Body of pancreas (tissue), 4 donors: ENCODE results near the gene RBM4B. TPM values are rescaled to one million over a fixed set of nuclear protein-coding genes. Genes with fewer than 3 reads are reported as not detected.

Experiments used
- ATAC-seq: fragments of 150-250 bp; one replicate; pipeline ENCODE4 v1.9.1; 2016
- DNase-seq, 4 donors: peaks; one replicate each; pipeline ENCODE4 v3.0.0-alpha.2; 2019
- H3K27ac ChIP-seq, 4 donors: fragments of 200-600 bp; sonication (generic); 1 replicate in 3 of 4; 2 replicates in 1 of 4; pipeline versions ENCODE4 v1.5.1 to v1.6.1; 2016 to 2019; ENCODE audit warnings: mild to moderate bottlenecking in 1 of 4, mixed read lengths in 1 of 4, moderate library complexity in 1 of 4
- H3K27me3 ChIP-seq, 2 donors: fragments of 200-600 bp; sonication (generic); one replicate each; pipeline ENCODE4 v1.6.0; 2016; ENCODE audit warnings: mild to moderate bottlenecking in 1 of 2
- H3K36me3 ChIP-seq, 2 donors: fragments of 200-600 bp; sonication (generic); replicated peaks in 1 of 2; 2 replicates each; pipeline ENCODE4 v1.5.1; 2016; ENCODE audit warnings: low read depth in 2 of 2; ENCODE audit not compliant: insufficient read depth in 1 of 2
- H3K4me1 ChIP-seq: fragments of 200-600 bp; sonication (generic); one replicate; pipeline ENCODE4 v1.6.0; 2016
- H3K4me3 ChIP-seq, 2 donors: fragments of 200-600 bp; sonication (generic); 1 replicate in 1 of 2; 2 replicates in 1 of 2; pipeline ENCODE4 v1.5.1; 2016 to 2019
- H3K9me3 ChIP-seq, 3 donors: fragments of 200-600 bp; sonication (generic); 1 replicate in 2 of 3; 2 replicates in 1 of 3; pipeline ENCODE4 v1.5.1; 2016
- POLR2A ChIP-seq, 3 donors: fragments of 450-650 bp; IDR thresholded peaks; one replicate each; pipeline ENCODE4 v1.6.1; 2016; ENCODE audit warnings: antibody characterized with exemption in 3 of 3, mild to moderate bottlenecking in 2 of 3
- WGBS, 2 donors: methylation state at CpG; one replicate each; pipeline ENCODE4 v1.1.5; 2017; 5-methylcytosine and 5-hydroxymethylcytosine counted together
- intact Hi-C: fragments of 100-400 bp; cut with DNase I; formaldehyde crosslinking; loops from one replicate; pipeline ENCODE4 v1.15.1; 2023
- total RNA-seq, 2 donors: library from RNA; depleted of rRNA; stranded (reverse); fragments of >200 nt; gene quantifications; one replicate each; pipeline ENCODE4 v1.1.0, GENCODE V29; 2016
- TF ChIP-seq, protein P1 (sequence below), 7 experiments: fragments of 450-650 bp in 4 of 7; fragments of 200-600 bp in 3 of 7; sonication (generic) in 3 of 7; IDR thresholded peaks; one replicate each; pipeline ENCODE4 v1.5.1; 2016 to 2019; ENCODE audit warnings: antibody characterized with exemption in 7 of 7

RBM4B gene
- total RNA-seq, 2 donors from 2014 or later, result 13.2 to 22.6 TPM

GRCh38 chr11:66684635-66685034 lies 6.9 kb upstream of the RBM4B start:
- intact Hi-C loops, result loop anchor here (5.0 kb wide), 1 partner anchor 112 kb away; no protein-coding TSS in a partner anchor
- ATAC-seq, result no peak
- Histone ChIP-seq H3K4me1 (no peaks in the 10 kb centered on the region), H3K9me3 (no peaks in the 10 kb centered on the region), H3K36me3 (peaks cover 0 to 2% of the 10 kb centered on the region in 2 donors), H3K27ac (no peak overlapping the region), H3K27me3 (no peaks in the 10 kb centered on the region), H3K4me3 (no peak overlapping the region)
- no peak for DNase-seq
- TF ChIP-seq POLR2A (IDR thresholded peaks at IDR 0.05), result no peak
- TF ChIP-seq, protein P1, sequence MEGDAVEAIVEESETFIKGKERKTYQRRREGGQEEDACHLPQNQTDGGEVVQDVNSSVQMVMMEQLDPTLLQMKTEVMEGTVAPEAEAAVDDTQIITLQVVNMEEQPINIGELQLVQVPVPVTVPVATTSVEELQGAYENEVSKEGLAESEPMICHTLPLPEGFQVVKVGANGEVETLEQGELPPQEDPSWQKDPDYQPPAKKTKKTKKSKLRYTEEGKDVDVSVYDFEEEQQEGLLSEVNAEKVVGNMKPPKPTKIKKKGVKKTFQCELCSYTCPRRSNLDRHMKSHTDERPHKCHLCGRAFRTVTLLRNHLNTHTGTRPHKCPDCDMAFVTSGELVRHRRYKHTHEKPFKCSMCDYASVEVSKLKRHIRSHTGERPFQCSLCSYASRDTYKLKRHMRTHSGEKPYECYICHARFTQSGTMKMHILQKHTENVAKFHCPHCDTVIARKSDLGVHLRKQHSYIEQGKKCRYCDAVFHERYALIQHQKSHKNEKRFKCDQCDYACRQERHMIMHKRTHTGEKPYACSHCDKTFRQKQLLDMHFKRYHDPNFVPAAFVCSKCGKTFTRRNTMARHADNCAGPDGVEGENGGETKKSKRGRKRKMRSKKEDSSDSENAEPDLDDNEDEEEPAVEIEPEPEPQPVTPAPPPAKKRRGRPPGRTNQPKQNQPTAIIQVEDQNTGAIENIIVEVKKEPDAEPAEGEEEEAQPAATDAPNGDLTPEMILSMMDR (IDR thresholded peaks at IDR 0.05), result no peak
- 92 to 94% methylated on average over 2 of the region's 2 CpGs for WGBS, 2 donors

DNA sequence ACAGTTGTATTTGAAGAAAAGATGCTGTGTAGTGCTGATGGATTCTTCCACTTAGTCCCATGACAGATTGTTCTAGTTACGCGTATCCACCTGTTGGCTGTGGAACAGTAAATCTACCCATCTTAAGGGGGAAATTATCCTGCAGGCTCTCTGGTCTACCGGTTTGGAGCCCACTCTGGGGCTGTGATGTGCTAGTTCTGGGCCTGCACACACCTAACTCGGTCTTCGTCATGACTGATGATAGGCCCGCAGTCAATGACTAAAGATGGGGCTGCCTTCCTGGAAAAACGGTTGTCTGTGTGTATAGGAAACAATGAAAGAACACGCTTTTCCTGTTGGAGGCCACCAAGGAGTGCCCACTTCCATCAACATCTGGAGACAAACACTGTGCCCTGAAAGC lies 6.2 kb upstream of the RBM4B start:
- Histone ChIP-seq H3K4me1 (peaks cover under 1% of the 10 kb centered on the region), H3K36me3 (peaks cover 0 to 2% of the 10 kb centered on the region in 2 donors), H3K9me3 (no peaks in the 10 kb centered on the region), H3K4me3 (no peak overlapping the region), H3K27me3 (no peaks in the 10 kb centered on the region), H3K27ac (no peak overlapping the region)
- no peak for TF ChIP-seq POLR2A (IDR thresholded peaks at IDR 0.05)
- TF ChIP-seq, protein P1 (IDR thresholded peaks at IDR 0.05), result no peak
- intact Hi-C loops, result loop anchor here (5.0 kb wide), 1 partner anchor 112 kb away; no protein-coding TSS in a partner anchor
- DNase-seq (no peak), ATAC-seq (no peak)
- 76 to 78% methylated on average over 8 of the region's 8 CpGs for WGBS, 2 donors

GRCh38 chr11:66680966-66681645 lies 3.4 kb upstream of the RBM4B start:
- no peaks in the 10 kb centered on the region for H3K36me3 ChIP-seq
- DNase-seq, result no peak
- intact Hi-C loops, result loop anchor here (5.0 kb wide), 1 partner anchor 109 kb away; no protein-coding TSS in a partner anchor
- no peak overlapping the region for H3K27ac ChIP-seq
- WGBS, 2 donors, result 82 to 83% methylated on average over 7 of the region's 7 CpGs
- peaks cover 18% of the 10 kb centered on the region for H3K4me1 ChIP-seq
- no peaks in the 10 kb centered on the region for H3K27me3 ChIP-seq
- no peak overlapping the region for H3K4me3 ChIP-seq
- H3K9me3 ChIP-seq, result no peaks in the 10 kb centered on the region
- ATAC-seq, result no peak
- TF ChIP-seq, protein P1 (IDR thresholded peaks at IDR 0.05), result no peak
- no peak for TF ChIP-seq POLR2A (IDR thresholded peaks at IDR 0.05)

DNA sequence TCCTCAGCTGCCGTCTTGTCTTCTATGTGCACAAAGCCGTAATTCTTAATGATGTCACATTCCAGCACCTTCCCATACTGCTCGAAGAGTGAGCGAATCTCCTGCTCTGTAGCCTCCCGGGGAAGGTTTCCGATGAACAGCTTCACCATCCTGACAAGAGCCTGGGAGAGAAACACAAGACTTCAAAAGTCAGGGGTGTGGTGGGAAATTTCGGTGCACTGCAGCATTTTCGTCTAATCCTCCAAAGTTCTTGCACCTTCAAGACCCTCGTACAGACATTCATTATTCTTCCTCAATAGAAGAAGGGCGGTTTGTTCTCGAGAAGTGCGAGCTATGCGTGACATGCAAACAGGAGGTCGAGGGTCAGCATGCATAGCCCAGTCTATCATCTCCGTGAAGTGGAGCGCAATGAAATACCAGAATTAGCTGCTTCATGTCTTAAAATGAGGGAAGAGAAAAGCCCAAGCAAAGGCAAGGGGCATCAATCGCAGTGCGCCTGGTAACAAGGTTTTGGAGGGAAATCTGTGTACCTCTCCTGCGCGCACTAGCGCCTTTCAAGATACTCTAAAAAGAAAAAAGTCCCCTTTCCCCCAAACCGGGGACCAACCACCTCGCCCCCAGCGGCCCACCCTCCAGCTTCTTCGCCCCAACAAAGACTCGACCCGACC lies 622 bp downstream of the RBM4B start:
- peak overlapping the region; percentile 87 to 95 (median 92) for H3K27ac ChIP-seq
- H3K36me3 ChIP-seq, result no peaks in the 10 kb centered on the region
- no peaks in the 10 kb centered on the region for H3K27me3 ChIP-seq
- WGBS, 2 donors, result 3 to 5% methylated on average over 23 to 27 of the region's 27 CpGs
- TF ChIP-seq POLR2A (IDR thresholded peaks at IDR 0.05), result no peak
- TF ChIP-seq, protein P1 (IDR thresholded peaks at IDR 0.05), result no peak
- ATAC-seq (no peak), DNase-seq (no peak)
- peak overlapping the region; percentile 58 to 63 for H3K4me3 ChIP-seq
- no peaks in the 10 kb centered on the region for H3K9me3 ChIP-seq
- intact Hi-C loops, result no loop called here
- peaks cover 34% of the 10 kb centered on the region for H3K4me1 ChIP-seq
